K562 (cell line): ENCODE results near the gene KRTAP5-4. TPM values are rescaled to one million over a fixed set of nuclear protein-coding genes. Genes with fewer than 3 reads are reported as not detected.

Experiments used
- ARNT ChIP-seq, 2 experiments: fragments of 450-650 bp; IDR thresholded peaks; 2 replicates each; pipeline ENCODE4 v1.6.1; 2016; ENCODE audit warnings: mild to moderate bottlenecking in 1 of 2
- CBFA2T2 ChIP-seq: fragments of 450-650 bp; conservative IDR thresholded peaks from 2 replicates; pipeline ENCODE4 v1.6.1; 2017; ENCODE audit warnings: mild to moderate bottlenecking
- CHCHD3 ChIP-seq: fragments of 250-450 bp; sonication (Bioruptor Pico); IDR thresholded peaks from 2 replicates; pipeline ENCODE4 v2.1.2; 2022; ENCODE audit warnings: mild to moderate bottlenecking
- EZH2 ChIP-seq: IDR thresholded peaks from 2 replicates; pipeline ENCODE4 v1.6.1; 2012; ENCODE audit warnings: low read depth, mild to moderate bottlenecking, inconsistent platforms, low read length, borderline replicate concordance
- FOXK2 ChIP-seq, 2 experiments: fragments of 450-650 bp; IDR thresholded peaks in 1 of 2; conservative IDR thresholded peaks in 1 of 2; 2 replicates each; pipeline ENCODE4 v1.6.1; 2016; ENCODE audit warnings: low read depth in 2 of 2, mild to moderate bottlenecking in 1 of 2
- FOXP1 ChIP-seq: sonication (generic); formaldehyde crosslinking; IDR thresholded peaks from 2 replicates; pipeline ENCODE4 v1.8.0; 2022; ENCODE audit warnings: mild to moderate bottlenecking, missing genetic modification reagents
- HIVEP1 ChIP-seq: fragments of 250-450 bp; sonication (Bioruptor Pico); IDR thresholded peaks from 2 replicates; pipeline ENCODE4 v1.4.0; 2020; ENCODE audit warnings: mild to moderate bottlenecking
- KLF10 ChIP-seq: fragments of 250-450 bp; sonication (Bioruptor Pico); IDR thresholded peaks from 2 replicates; pipeline ENCODE4 v1.6.1; 2021; ENCODE audit warnings: matching md5 sums
- KLF16 ChIP-seq: IDR thresholded peaks from 2 replicates; pipeline ENCODE4 v1.6.1; 2016; ENCODE audit warnings: antibody characterized with exemption
- MAFF ChIP-seq: IDR thresholded peaks from 2 replicates; pipeline ENCODE4 v1.6.1; 2012; ENCODE audit warnings: low read length, improper control_type of control experiment
- NFYB ChIP-seq: IDR thresholded peaks from 2 replicates; pipeline ENCODE4 v1.6.1; 2011; ENCODE audit warnings: mild to moderate bottlenecking, moderate library complexity; ENCODE audit not compliant: insufficient read length; ENCODE audit errors: extremely low read depth
- PHF20 ChIP-seq: fragments of 450-650 bp; IDR thresholded peaks from 2 replicates; pipeline ENCODE4 v1.6.1; 2018; ENCODE audit not compliant: partially characterized antibody
- SP2 ChIP-seq: IDR thresholded peaks from 2 replicates; pipeline ENCODE4 v1.6.1; 2011; ENCODE audit warnings: mild to moderate bottlenecking, low read depth, low read length, moderate library complexity; ENCODE audit not compliant: poor library complexity, severe bottlenecking; ENCODE audit errors: extremely low read depth
- YY1 ChIP-seq, 3 experiments: IDR thresholded peaks; 2 replicates each; pipeline ENCODE4 v1.6.1; 2011; ENCODE audit warnings: low read length in 2 of 3, mild to moderate bottlenecking in 2 of 3, moderate library complexity in 2 of 3, borderline replicate concordance in 1 of 3, control low read depth in 1 of 3, low read depth in 1 of 3; ENCODE audit not compliant: insufficient read depth in 3 of 3, insufficient replicate concordance in 2 of 3, control insufficient read depth in 1 of 3, insufficient read length in 1 of 3; ENCODE audit errors: extremely low read depth in 1 of 3
- ZNF253 ChIP-seq: fragments of 250-450 bp; sonication (Bioruptor Pico); conservative IDR thresholded peaks from 2 replicates; pipeline ENCODE4 v1.6.1; 2021; ENCODE audit warnings: mild to moderate bottlenecking
- ZNF282 ChIP-seq: sonication (generic); formaldehyde crosslinking; IDR thresholded peaks from 2 replicates; pipeline ENCODE4 v1.8.1; 2023; ENCODE audit warnings: missing genetic modification reagents
- ZSCAN29 ChIP-seq: fragments of 450-650 bp; IDR thresholded peaks from 2 replicates; pipeline ENCODE4 v1.6.1; 2017
- polyA plus RNA-seq, 8 experiments: library from polyadenylated mRNA; depleted of rRNA in 4 of 8; stranded (reverse) in 5 of 8; unstranded in 3 of 8; fragments of >200 nt; fragmentation: Nextera tagmentation in 2 of 8; fragmentation: Illumina TruSeq in 1 of 8; extraction: Ambion mirVana in 2 of 8; extraction: Trizol in 1 of 8; gene quantifications; 2 replicates each; pipeline versions ENCODE4 v1.2.1 to v1.2.3, GENCODE V29; 2011 to 2014; ENCODE audit warnings: inconsistent platforms in 1 of 8, missing spikeins in 1 of 8
- total RNA-seq, 7 experiments: library from RNA; depleted of rRNA in 6 of 7; stranded (reverse); fragments of >200 nt in 6 of 7; fragmentation: Illumina TruSeq in 2 of 7; extraction: Trizol in 2 of 7; gene quantifications; 2 replicates each; pipeline versions ENCODE4 v1.2.1 to v1.2.3, GENCODE V29; 2011 to 2021; ENCODE audit warnings: low replicate concordance in 1 of 7
- TF ChIP-seq, protein P1 (sequence below): fragments of 450-650 bp; conservative IDR thresholded peaks from 2 replicates; pipeline ENCODE4 v1.6.1; 2016; ENCODE audit warnings: missing genetic modification characterization, low read depth, mild to moderate bottlenecking, missing compliant biosample characterization, moderate library complexity
- TF ChIP-seq, protein P2 (sequence below): fragments of 450-650 bp; IDR thresholded peaks from 2 replicates; pipeline ENCODE4 v1.6.1; 2017; ENCODE audit warnings: mild to moderate bottlenecking, moderate library complexity

The KRTAP5-4 gene
- total and polyA plus RNA-seq, 9 of the 15 experiments (the other 6 are each of a cell fraction or from before 2014, with no cell fraction given): not detected

GRCh38 chr11:1619449-1619848 is 2.5 kb downstream of the KRTAP5-4 start (continued):
- TF ChIP-seq EZH2 (no peak), NFYB (no peak), ZNF282 (CRISPR knock-in tag) (no peak), CHCHD3 (CRISPR knock-in tag) (no peak), FOXK2 (conservative IDR thresholded peaks at IDR 0.05 in 1 of 2, IDR thresholded peaks at IDR 0.05 in 1 of 2; ENCODE audit: low read depth in 2 of 2) (0 out of 4 replicates have a peak, but pooled peaks of 1 of the 2 experiments have one; percentile 39), KLF10 (CRISPR knock-in tag) (no peak), ARNT (IDR thresholded peaks at IDR 0.05) (no peak), YY1 (IDR thresholded peaks at IDR 0.05; ENCODE audit: borderline replicate concordance in 1 of 3, control insufficient read depth in 1 of 3, extremely low read depth in 1 of 3, insufficient read depth in 3 of 3, insufficient read length in 1 of 3, insufficient replicate concordance in 2 of 3, low read depth in 1 of 3, low read length in 2 of 3) (no peak), CBFA2T2 (no peak), FOXP1 (CRISPR knock-in tag) (no peak), PHF20 (no peak), MAFF (no peak), SP2 (no peak), ZNF253 (CRISPR knock-in tag) (no peak), HIVEP1 (CRISPR knock-in tag) (no peak), ZSCAN29 (no peak), KLF16 (no peak)
- TF ChIP-seq, protein P1, sequence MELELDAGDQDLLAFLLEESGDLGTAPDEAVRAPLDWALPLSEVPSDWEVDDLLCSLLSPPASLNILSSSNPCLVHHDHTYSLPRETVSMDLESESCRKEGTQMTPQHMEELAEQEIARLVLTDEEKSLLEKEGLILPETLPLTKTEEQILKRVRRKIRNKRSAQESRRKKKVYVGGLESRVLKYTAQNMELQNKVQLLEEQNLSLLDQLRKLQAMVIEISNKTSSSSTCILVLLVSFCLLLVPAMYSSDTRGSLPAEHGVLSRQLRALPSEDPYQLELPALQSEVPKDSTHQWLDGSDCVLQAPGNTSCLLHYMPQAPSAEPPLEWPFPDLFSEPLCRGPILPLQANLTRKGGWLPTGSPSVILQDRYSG (tag): no peak
- TF ChIP-seq, protein P2, sequence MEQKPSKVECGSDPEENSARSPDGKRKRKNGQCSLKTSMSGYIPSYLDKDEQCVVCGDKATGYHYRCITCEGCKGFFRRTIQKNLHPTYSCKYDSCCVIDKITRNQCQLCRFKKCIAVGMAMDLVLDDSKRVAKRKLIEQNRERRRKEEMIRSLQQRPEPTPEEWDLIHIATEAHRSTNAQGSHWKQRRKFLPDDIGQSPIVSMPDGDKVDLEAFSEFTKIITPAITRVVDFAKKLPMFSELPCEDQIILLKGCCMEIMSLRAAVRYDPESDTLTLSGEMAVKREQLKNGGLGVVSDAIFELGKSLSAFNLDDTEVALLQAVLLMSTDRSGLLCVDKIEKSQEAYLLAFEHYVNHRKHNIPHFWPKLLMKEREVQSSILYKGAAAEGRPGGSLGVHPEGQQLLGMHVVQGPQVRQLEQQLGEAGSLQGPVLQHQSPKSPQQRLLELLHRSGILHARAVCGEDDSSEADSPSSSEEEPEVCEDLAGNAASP: no peak
